Hindlimb muscle (tissue), 1 donor: Measurements from ENCODE around the gene CD34. TPM values are rescaled to one million over a fixed set of nuclear protein-coding genes. Genes with fewer than 3 reads are reported as not detected.
"Not testable (repeated sequence)": the region's sequence is repeated elsewhere in the genome, so short reads cannot be mapped to it uniquely, and the experiment has no call there.

Source experiments
- DNase-seq: peaks from one replicate; pipeline ENCODE4 v3.0.0-alpha.2; 2013
- polyA plus RNA-seq: library from polyadenylated mRNA; unstranded; fragments of 120-200 nt; gene quantifications from one replicate; pipeline ENCODE4 v1.2.1, GENCODE V29; 2013; ENCODE audit not compliant: insufficient read length

The CD34 gene
- polyA plus RNA-seq, 1 donor: 151 TPM

DNA sequence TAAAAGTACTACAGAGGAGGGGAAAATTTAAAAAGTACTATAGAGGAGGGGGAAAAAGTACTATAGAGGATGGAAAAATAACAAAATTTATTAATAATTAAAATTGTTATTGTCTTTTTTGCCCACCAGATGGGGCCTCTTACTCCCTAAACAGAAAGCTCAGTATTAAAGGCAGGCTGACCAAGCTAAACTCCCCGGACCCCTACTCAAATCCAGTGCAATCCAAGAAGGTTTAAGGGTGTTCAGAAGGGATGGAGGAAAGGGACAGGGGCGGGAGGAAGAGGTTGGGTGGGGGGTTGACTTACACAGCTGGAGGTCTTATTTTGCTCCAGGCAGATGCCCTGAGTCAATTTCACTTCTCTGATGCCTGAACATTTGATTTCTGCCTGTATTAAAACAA lies 13.7 kb downstream of the CD34 start:
- no peak for DNase-seq

- DNase-seq: no peak
These were observed 14.4 kb downstream of the CD34 start for GRCh38 chr1:207896547-207896946.

- DNase-seq: no peak
These were observed 16.2 kb downstream of the CD34 start for GRCh38 chr1:207894704-207895103.

DNA sequence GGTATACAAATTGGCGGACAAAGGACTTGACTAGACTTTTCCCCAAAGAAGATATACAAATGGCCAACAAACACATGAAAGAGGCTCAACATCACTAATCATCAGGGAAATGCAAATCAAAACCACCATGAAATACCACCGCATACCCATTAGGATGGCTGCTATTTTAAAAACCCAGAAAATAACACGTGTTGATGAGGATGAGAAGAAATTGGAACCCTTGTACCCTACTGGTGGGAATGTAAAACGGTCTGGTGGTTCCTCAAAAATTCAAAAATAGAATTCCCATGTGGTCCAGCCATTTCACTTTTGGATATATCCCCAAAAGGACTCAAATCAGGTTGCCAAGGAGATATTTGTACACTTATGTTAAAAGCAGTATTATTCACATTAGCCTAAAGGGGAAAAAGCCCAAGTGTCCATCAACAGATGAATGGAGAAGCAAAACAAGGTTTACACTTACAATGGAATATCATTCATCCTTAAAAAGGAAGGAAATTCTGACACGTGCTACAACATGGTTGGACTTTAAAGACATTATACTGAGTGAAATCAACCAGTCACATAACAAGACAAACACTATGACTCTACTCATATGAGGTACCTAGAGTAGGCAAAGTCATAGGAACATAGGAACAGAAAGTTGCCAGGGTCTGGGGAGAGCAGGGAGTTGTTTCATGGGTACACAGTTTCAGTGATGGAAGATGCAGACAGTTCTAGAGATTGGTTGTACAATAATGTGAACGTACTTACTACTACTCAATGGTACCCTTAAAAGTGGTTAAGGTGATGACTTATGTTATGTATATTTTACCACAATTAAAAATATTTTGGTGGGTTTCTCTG lies 17.0 kb downstream of the CD34 start:
- DNase-seq: no peak

DNA sequence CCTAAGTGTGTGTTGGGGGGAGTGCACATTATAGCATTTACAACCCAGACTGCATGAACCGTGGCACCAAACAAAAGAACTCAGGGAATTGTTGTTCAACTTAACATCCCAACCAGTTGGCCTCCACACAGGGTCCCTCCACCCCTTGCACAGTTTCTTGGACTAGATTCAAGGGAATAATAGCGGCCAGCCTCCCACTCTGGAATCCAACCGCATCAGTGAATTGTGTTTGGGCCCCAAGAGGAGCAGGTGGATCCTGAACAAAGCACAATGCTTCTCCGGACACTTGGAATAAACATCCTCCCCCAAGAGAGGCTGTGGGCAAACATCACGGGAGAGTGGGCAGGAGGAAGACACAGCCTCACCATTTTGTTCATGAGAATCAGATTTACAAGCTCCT lies 18.2 kb downstream of the CD34 start:
- DNase-seq: no peak

DNA sequence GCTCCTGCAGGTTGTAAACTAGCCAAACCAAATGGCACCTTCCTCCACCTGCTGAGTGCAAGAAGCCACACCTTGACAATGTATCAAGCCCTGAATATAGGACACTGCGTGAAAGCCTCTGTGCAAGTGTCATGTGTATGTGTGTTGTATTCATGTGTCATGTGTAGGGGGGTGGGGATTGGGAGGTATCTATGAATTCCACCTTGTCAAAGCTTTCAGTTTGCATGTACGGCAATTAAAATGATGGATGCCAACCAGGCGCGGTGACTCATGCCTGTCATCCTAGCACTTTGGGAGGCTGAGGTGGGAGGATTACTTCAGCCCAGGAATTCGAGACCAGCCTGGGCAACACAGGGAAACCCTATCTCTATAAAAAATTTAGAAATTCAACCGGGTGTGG lies 19.8 kb downstream of the CD34 start:
- DNase-seq: no peak

DNA sequence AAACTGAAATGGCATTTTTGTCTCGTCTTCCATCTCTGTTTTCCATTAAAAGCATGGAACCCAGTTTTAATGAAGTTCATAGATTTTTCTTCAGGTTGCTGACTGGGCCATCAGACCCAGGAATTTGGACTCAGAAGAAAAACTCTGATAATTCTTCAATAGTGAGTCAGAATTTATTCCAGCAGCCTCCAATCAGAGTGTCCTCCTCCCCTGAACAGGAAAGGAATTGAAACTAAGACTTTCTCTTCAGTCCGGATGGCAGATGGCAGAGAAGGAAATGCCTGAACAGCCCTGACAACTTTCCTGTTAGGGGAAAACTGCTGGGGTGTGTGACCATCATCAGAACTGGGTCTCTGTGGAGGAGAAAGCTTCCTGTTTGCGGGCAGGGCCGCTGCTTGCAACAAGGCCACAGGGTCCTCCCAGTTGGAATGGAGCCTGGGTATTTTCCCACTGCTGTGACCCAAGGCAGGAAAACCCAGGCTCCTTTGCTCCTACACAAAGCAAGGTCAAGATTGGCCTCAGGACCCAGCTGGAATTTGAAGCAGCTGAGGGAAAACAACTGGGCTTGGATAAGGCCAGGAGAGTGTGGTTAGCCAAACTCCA lies 20.7 kb downstream of the CD34 start:
- peak; percentile 66 for DNase-seq

GRCh38 chr1:207888652-207889051 lies 22.3 kb downstream of the CD34 start:
- no peak for DNase-seq

DNA sequence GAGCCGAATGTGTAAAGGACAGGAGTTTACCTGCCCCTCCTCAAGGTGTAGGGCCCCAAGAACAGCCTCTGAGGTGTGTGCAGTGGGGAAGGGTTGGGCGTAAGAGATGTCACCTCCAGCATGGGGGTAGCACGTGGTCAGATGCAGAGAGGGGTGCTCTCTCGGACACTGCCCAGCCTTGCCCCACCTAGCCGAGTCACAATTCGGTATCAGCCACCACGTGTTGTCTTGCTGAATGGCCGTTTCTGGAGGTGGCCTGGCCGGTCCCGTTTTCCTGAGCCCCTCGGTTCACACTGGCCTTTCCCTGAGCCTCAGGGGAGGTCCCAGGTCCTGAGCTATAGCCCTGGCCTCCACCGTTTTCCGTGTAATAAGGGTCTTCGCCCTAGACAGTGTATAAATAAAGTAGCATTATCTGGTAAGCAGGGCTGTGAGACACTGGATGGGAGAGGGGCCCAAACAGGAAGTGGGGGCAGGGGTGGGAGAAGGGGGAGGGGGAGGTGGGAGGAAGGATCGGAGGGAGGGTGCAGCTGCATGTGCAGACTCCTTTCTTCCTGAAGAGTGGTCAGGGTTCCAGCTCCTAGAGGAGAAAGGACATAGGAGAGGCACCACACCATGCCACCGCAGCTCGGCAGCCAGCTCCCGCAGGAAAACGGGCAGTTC lies 23.3 kb downstream of the CD34 start:
- no peak for DNase-seq

DNA sequence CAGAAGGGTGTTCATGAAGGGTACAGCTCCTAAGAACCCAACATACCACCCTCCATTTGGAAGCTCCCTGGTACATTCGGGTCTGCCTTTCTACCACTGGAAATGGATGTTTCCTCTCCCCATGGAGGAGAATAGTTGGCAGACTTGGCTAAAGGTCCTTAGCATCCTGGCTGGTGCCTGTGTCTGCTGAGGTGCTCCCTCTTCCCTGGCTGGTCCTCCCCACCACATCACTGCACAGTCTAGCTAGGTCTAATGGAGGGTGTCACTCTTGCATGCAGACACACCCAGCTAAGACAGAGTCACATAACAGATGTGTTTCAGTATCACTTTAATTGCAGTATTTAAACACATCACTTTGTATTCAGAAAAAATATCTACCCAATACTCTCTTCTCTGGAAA lies 24.7 kb downstream of the CD34 start:
- DNase-seq: no peak

DNA sequence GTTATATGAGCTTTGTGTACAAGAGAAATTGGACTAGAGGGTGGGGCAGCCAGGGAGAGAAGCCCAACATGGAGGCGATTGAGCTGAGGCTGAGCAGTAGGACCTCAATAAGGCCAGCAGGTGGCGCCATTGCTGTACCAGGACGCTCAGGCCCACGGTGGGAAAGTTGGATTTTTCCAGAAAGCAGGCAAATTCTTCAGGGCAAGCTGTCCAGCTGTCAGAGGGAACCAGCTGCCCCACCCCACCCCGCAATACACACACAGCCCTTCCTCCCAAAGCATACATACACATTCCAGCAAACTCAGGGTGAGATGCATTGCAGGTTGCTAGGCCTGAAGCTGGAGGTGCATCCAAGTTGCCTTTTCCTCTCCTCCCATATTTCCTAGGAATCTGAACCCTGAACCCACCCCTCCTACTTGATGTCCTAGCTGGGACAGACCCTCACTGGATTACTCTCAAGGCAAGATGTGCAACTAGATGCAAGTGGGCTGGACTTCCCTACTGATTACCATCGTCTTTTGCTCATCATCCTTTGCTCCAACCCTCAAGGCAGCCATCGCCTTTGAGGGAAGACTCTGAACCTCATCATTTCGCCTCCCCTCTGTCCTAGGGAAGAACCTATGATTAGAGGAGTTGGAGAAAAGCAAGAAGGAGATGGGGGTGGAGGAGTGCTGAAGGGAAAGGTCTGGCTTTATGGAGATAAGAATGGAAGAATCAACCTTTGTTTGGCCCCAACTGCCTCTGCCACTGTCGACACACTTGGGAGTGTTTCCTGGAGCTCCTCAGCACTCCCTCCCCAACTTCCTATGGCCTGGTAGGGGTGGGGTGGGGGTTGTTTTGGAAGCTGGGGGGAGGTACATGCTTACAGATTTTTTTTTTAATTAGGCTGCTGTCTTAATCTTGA lies 25.5 kb downstream of the CD34 start:
- peak; percentile 92 for DNase-seq

DNA sequence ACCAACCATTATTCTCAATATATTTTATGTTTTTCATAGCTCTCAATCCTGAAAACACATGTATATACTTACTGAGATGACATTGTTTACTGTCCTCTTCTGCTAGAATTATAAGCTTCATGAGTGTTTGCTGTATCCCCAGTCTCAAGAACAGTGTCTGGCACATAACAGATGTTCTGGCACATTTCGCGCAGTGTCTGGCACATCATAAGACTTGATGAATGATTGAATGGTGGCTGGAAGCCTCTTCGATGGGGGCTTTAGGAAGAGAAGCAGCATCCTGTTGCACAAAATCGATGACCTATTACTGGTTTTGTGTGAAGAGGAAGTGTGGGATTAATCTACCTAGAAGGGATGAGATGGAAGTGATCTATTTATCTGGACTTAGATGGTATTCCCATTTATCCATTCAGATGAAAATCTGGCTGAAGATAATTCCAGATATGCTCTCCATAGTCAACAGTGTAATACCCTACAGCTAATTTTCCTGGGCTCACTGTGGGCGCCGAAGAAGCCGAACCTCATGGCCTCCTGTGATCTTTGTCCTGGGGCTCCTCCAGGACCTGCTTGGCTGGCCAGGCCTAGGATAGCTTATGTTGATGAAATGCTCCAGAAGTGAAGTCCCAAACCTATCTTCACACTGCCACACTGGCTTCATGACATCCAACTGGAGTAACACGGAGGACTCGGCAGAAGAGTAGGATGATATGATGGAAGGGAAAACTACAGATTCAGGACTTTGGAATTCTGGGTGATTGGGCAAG lies 26.5 kb downstream of the CD34 start:
- DNase-seq: no peak

DNA sequence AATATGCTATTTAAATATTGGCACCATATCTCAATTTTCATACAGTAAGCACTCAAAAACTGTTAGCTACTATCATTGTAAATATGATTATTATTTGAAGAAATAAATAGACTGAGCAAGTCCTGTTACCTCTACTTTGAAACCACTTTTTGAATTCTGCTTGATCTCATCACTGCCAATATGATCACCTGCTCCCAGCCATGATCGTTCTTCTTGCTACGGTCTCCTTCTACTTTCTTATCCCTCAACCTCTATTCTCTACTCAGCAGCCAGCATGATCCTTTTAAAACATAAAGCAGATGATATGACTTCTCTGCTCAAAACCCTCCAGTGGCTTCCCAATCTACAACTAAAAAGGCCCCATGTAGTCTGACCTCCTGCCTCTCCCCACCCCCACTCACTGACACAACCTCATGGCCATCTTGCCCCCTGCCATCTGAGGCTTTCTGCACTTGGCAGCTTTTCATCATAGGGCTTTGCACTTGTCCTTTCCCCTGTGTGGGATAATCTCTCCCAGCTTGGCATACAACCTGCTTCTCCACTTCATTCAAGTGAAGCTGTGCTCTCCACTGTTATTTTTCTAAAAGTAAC lies 27.2 kb downstream of the CD34 start:
- no peak for DNase-seq

DNA sequence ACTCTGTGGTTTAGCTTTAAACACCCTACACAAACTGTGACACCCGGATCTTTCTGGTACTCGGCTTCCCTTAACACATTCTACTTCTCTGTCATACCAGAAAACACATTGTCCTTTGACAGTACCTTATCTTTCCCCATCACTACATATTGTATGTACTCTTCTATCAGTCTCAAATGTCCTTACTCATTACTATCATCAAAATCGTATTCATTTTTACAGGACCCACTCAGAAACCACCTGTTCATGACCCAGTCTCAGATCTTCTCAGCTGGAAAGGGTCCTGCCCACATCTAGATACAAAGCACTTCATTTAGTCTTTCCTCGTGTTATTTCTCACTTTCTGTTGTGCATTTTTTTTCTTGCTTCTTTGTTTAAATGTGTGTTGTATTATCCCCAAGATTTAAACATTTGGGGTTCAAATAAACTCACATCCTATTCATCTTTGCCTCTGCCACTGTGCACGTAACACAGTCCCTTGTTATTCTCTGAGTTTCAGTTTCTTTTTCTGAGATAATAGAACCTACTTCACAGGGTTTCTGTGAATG lies 27.7 kb downstream of the CD34 start:
- DNase-seq: no peak

DNA sequence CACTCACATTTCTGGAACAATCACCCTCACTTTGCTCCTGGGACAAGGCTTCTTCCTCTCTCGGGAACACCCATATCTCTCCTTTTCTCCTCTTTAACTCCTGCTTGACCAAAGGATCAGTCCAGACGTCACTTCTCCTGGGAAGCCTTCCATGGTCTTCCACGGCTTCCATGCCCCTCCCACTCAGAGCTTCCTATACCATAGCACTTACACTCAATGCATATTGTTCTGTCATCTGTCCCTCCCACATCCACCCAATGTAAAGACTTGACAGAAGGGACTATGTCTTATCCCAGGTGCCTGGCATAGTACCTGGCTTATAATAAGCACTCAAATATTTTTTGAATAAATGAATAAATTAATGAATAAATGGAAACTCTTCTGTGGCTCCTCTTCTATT lies 28.2 kb downstream of the CD34 start:
- DNase-seq: no peak

GRCh38 chr1:207878939-207879338 lies 32.0 kb downstream of the CD34 start:
- no peak for DNase-seq

- not testable (repeated sequence) for DNase-seq
These were observed 33.0 kb downstream of the CD34 start for GRCh38 chr1:207877914-207878313.

- no peak for DNase-seq
These were observed 34.8 kb downstream of the CD34 start for GRCh38 chr1:207876131-207876530.

GRCh38 chr1:207875532-207875931 lies 35.4 kb downstream of the CD34 start:
- DNase-seq: no peak

GRCh38 chr1:207873055-207873890 lies 37.7 kb downstream of the CD34 start:
- DNase-seq: no peak
